ENCODE results near the gene PHACTR1. TPM values are rescaled to one million over a fixed set of nuclear protein-coding genes. Genes with fewer than 3 reads are reported as not detected.
"Not testable (repeated sequence)": the region's sequence is repeated elsewhere in the genome, so short reads cannot be mapped to it uniquely, and the experiment has no call there.

PHACTR1 gene
- total and polyA plus RNA-seq, 2 donors: 3.1 to 6.3 TPM

DNA sequence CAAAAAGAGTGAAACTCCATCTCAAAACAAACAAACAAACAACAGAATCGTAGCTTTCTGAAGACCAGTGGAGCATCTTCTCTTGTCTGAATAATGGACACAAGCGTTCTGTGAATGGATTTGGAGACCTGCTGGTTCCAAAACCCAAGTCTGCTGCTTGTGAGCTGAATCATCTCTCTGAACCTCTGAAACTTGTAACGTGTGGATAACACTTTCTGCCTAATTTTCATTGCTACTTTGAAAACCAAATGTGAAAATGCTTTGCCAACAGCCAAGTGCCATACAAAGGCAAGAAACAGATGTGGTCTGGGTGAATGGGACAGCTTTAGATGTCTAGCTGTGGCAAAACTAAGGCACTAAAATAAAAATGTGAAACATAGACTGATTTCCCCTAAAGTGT is 44.3 kb downstream of the PHACTR1 start:
- no peak for DNase-seq (ENCODE audit: low read depth in 6 of 9, low spot score in 9 of 9)
- no peaks in the 10 kb centered on the region for H3K9me3 ChIP-seq (ENCODE audit: control insufficient read depth in 2 of 2, insufficient read depth in 1 of 2, low read length in 1 of 2)
- no peak overlapping the region for H3K27ac ChIP-seq (ENCODE audit: low read depth in 1 of 2, low read length in 1 of 2)
- no peaks in the 10 kb centered on the region for H3K27me3 ChIP-seq (ENCODE audit: control insufficient read depth in 2 of 2, insufficient read depth in 1 of 2, low read length in 1 of 2)
- 86% methylated on average over 3 of the region's 3 CpGs for WGBS
- H3K4me1 ChIP-seq (ENCODE audit: control insufficient read depth in 2 of 2, insufficient read depth in 2 of 2, low read length in 2 of 2): no peaks in the 10 kb centered on the region
- H3K36me3 ChIP-seq (ENCODE audit: control insufficient read depth in 2 of 2, insufficient read depth in 2 of 2, low read length in 1 of 2): no peaks in the 10 kb centered on the region
- H3K4me3 ChIP-seq (ENCODE audit: low read length in 2 of 2): no peak overlapping the region

DNA sequence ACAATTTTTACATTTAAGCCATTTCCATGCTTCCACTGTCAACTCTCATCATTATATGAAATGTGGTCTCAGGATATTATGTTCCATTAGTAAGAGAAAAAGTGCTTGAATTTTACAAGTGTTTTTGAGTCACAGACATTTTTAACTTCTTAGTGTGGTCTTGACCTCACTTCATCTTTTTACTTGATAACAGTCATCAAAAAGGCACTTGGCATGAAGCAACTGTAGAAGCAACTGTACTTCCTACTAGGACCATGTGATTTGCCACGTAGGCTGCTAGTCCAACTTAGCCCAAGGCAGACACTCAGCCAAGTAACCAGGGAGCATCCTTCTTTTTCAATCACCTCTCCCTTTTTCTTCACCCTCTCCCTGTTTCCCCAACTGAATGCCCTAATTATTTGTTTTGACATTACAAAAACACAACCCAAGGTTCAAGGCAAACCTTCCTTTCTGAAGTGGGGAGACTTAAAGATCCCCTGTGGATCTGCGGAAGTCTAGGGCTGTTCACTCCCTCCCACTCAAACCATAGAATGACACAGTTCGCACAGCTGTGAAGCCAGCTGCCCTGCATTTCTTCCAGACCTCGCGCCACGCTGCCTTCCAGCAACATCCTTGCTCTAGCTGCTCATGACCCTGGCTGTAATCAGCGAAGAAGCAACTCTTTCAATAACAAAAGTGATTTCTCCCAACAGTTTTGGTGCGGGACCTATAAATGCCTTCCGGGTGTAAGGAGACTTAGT is 45.0 kb downstream of the PHACTR1 start:
- Histone ChIP-seq H3K27me3 (ENCODE audit: control insufficient read depth in 2 of 2, insufficient read depth in 1 of 2, low read length in 1 of 2) (no peaks in the 10 kb centered on the region), H3K27ac (ENCODE audit: low read depth in 1 of 2, low read length in 1 of 2) (no peak overlapping the region), H3K4me3 (ENCODE audit: low read length in 2 of 2) (no peak overlapping the region), H3K9me3 (ENCODE audit: control insufficient read depth in 2 of 2, insufficient read depth in 1 of 2, low read length in 1 of 2) (no peaks in the 10 kb centered on the region), H3K4me1 (ENCODE audit: control insufficient read depth in 2 of 2, insufficient read depth in 2 of 2, low read length in 2 of 2) (no peaks in the 10 kb centered on the region), H3K36me3 (ENCODE audit: control insufficient read depth in 2 of 2, insufficient read depth in 2 of 2, low read length in 1 of 2) (no peaks in the 10 kb centered on the region)
- 90% methylated on average over 9 of the region's 9 CpGs for WGBS
- no peak for DNase-seq (ENCODE audit: low read depth in 6 of 9, low spot score in 9 of 9)

DNA sequence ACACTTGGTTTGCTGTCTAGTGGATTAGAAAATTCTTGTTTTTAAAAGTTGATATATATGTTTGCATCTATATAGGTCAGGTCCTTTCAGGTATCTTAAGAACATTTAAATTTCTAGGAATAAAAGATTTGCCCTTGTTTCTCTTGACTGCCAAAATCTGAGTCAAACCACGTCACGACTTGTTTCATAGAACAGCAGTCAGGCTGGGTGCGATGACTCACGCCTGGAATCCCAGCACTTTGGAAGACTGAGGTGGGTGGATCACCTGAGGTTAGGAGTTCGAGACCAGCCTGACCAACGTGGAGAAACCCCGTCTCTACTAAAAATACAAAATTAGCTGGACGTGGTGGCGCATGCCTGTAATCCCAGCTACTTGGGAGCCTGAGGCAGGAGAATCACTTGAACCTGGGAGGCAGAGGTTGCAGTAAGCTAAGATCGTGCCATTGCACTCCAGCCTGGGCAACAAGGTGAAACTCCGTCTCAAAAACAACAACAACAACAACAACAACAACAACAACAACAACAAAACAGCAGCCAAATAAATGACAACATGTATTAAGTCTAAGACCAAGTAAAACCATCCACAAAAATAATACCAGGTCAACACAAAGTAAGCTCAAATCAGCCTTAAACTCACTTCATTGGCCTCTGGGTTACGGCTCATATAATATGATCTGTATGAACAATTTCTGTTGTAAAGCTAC is 46.3 kb downstream of the PHACTR1 start:
- DNase-seq (ENCODE audit: low read depth in 6 of 9, low spot score in 9 of 9); H3K36me3 ChIP-seq (ENCODE audit: control insufficient read depth in 2 of 2, insufficient read depth in 2 of 2, low read length in 1 of 2); H3K27me3 ChIP-seq (ENCODE audit: control insufficient read depth in 2 of 2, insufficient read depth in 1 of 2, low read length in 1 of 2); H3K4me1 ChIP-seq (ENCODE audit: control insufficient read depth in 2 of 2, insufficient read depth in 2 of 2, low read length in 2 of 2); H3K4me3 ChIP-seq (ENCODE audit: low read length in 2 of 2); H3K9me3 ChIP-seq (ENCODE audit: control insufficient read depth in 2 of 2, insufficient read depth in 1 of 2, low read length in 1 of 2); H3K27ac ChIP-seq (ENCODE audit: low read depth in 1 of 2, low read length in 1 of 2): not testable (repeated sequence)
- 95% methylated on average over 12 of the region's 12 CpGs for WGBS

DNA sequence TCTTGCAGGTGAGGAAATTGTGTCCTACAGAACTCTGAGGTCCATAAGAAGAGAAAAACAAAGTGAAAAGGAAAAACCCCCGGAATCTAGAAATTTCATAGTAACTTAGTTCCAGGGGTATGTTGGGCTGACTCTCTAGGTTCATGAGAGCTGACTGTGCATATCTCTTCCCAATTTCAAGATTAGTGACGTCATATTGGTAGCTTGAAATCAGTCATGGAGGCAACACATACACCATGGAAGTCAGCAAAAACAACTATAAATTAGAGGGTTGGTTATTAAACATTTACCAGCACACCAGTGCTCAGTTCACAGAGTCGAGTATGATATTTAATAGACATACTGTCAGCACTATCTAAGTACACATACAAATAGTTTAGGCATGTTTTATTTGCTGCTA is 49.8 kb downstream of the PHACTR1 start:
- no peak overlapping the region for H3K27ac ChIP-seq (ENCODE audit: low read depth in 1 of 2, low read length in 1 of 2)
- no peaks in the 10 kb centered on the region for H3K4me1 ChIP-seq (ENCODE audit: control insufficient read depth in 2 of 2, insufficient read depth in 2 of 2, low read length in 2 of 2)
- H3K4me3 ChIP-seq (ENCODE audit: low read length in 2 of 2): no peak overlapping the region
- no peak for DNase-seq (ENCODE audit: low read depth in 6 of 9, low spot score in 9 of 9)
- WGBS: 96% methylated on average over 3 of the region's 3 CpGs
- H3K36me3 ChIP-seq (ENCODE audit: control insufficient read depth in 2 of 2, insufficient read depth in 2 of 2, low read length in 1 of 2): no peaks in the 10 kb centered on the region
- H3K9me3 ChIP-seq (ENCODE audit: control insufficient read depth in 2 of 2, insufficient read depth in 1 of 2, low read length in 1 of 2): no peaks in the 10 kb centered on the region
- H3K27me3 ChIP-seq (ENCODE audit: control insufficient read depth in 2 of 2, insufficient read depth in 1 of 2, low read length in 1 of 2): no peaks in the 10 kb centered on the region

DNA sequence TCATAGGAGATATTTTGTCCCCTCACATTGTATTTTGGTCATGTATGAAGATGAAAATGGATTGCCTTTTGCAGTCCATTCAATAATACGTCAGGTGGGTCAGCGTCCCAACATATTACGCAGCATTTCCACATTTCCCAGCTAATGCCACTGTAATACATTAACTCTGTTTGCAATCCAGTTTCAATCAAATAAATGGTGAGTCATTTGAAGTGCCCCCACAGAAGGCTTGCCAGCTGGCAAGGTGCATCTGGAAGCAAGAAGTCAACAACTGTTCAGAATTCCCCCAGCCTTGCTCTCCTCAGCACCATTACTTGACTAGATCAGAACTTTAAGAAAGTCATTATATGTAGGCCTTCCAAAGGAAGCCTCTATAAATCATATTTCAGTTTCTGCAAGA is 50.4 kb downstream of the PHACTR1 start:
- Histone ChIP-seq H3K4me3 (ENCODE audit: low read length in 2 of 2) (no peak overlapping the region), H3K27ac (ENCODE audit: low read depth in 1 of 2, low read length in 1 of 2) (no peak overlapping the region), H3K4me1 (ENCODE audit: control insufficient read depth in 2 of 2, insufficient read depth in 2 of 2, low read length in 2 of 2) (no peaks in the 10 kb centered on the region), H3K9me3 (ENCODE audit: control insufficient read depth in 2 of 2, insufficient read depth in 1 of 2, low read length in 1 of 2) (no peaks in the 10 kb centered on the region), H3K27me3 (ENCODE audit: control insufficient read depth in 2 of 2, insufficient read depth in 1 of 2, low read length in 1 of 2) (no peaks in the 10 kb centered on the region), H3K36me3 (ENCODE audit: control insufficient read depth in 2 of 2, insufficient read depth in 2 of 2, low read length in 1 of 2) (no peaks in the 10 kb centered on the region)
- DNase-seq (ENCODE audit: low read depth in 6 of 9, low spot score in 9 of 9): no peak
- 99% methylated on average over 3 of the region's 3 CpGs for WGBS

DNA sequence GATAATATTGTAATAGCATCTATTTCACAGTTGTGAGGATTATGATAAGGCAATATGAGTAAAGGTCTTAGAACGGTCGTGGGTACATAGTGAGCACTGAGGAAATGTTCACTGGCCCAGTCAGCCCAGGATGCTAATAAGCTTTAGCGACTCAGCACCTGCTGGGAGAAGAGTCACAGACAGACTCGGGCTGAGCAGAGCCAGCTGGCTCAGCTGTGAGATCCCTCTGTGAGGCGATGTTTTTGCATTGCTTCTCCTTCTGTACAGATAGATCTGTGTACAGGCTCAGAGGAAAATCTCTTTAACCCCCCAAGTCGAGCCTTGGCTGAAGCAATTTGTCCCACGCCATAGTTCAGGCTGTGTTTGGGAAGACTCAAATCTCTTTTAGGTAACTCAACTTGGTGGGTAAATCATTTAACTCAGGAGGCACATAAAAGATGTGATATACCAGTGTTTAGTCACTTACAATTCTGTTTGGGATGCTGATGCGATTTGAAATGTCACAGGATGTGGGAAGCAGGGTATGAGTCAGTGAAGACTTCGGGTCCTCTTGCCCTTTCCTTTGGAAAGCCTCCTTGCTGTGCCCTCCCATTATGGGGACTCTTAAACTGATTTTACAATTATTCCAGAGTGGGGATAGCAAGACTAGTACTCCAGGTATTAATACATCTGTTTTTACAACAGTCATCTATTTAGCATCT is 53.1 kb downstream of the PHACTR1 start:
- DNase-seq (ENCODE audit: low read depth in 6 of 9, low spot score in 9 of 9): no peak
- 87% methylated on average over 9 of the region's 9 CpGs for WGBS
- no peaks in the 10 kb centered on the region for H3K4me1 ChIP-seq (ENCODE audit: control insufficient read depth in 2 of 2, insufficient read depth in 2 of 2, low read length in 2 of 2)

DNA sequence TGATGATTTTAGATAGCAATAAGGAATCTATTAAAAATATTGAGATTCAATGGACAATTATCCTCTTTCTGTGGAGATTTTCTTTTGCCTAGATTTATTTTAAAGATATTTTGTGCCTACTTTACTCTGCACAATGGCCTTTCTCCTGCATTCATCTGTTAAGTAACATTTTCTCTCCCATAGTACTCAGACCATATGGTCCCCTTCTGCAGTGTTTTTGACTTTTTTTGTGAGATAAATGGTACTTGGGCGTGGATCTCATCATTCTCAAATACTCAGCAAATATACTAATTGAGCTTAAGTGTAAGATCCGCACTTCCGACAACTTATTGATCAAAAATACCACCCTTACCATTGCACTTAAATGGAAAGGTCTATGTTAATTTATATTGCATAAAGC is 55.8 kb downstream of the PHACTR1 start:
- no peak for DNase-seq (ENCODE audit: low read depth in 6 of 9, low spot score in 9 of 9)
- no peaks in the 10 kb centered on the region for H3K9me3 ChIP-seq (ENCODE audit: control insufficient read depth in 2 of 2, insufficient read depth in 1 of 2, low read length in 1 of 2)
- no peaks in the 10 kb centered on the region for H3K36me3 ChIP-seq (ENCODE audit: control insufficient read depth in 2 of 2, insufficient read depth in 2 of 2, low read length in 1 of 2)
- H3K4me1 ChIP-seq (ENCODE audit: control insufficient read depth in 2 of 2, insufficient read depth in 2 of 2, low read length in 2 of 2): no peaks in the 10 kb centered on the region
- WGBS: 94% methylated on average over 3 of the region's 3 CpGs
- no peak overlapping the region for H3K27ac ChIP-seq (ENCODE audit: low read depth in 1 of 2, low read length in 1 of 2)
- no peaks in the 10 kb centered on the region for H3K27me3 ChIP-seq (ENCODE audit: control insufficient read depth in 2 of 2, insufficient read depth in 1 of 2, low read length in 1 of 2)
- H3K4me3 ChIP-seq (ENCODE audit: low read length in 2 of 2): no peak overlapping the region

More for the DNA sequence above, 53.1 kb downstream of the PHACTR1 start:
- no peak overlapping the region for H3K4me3 ChIP-seq (ENCODE audit: low read length in 2 of 2)
- no peaks in the 10 kb centered on the region for H3K9me3 ChIP-seq (ENCODE audit: control insufficient read depth in 2 of 2, insufficient read depth in 1 of 2, low read length in 1 of 2)
- no peaks in the 10 kb centered on the region for H3K36me3 ChIP-seq (ENCODE audit: control insufficient read depth in 2 of 2, insufficient read depth in 2 of 2, low read length in 1 of 2)
- no peaks in the 10 kb centered on the region for H3K27me3 ChIP-seq (ENCODE audit: control insufficient read depth in 2 of 2, insufficient read depth in 1 of 2, low read length in 1 of 2)
- no peak overlapping the region for H3K27ac ChIP-seq (ENCODE audit: low read depth in 1 of 2, low read length in 1 of 2)

DNA sequence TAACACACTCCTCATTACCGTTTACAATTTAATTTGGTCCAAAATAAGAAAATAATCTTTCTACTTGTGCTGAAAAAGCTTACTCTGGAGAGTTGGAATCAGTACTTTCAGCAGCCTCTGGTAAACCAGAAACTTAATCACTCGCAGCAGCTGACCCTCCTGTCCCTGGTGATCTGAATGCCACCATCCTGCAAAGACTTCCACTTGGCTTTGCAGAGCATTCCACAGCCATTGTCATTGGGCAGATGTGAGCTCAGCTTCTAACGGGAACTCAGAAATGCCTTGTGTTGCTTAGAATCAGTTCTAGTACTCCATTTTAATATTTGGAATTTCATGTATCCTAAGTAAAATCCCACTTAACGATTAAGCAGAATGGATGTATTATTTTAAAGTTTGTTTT is 59.7 kb downstream of the PHACTR1 start:
- Histone ChIP-seq H3K27ac (ENCODE audit: low read depth in 1 of 2, low read length in 1 of 2) (no peak overlapping the region), H3K36me3 (ENCODE audit: control insufficient read depth in 2 of 2, insufficient read depth in 2 of 2, low read length in 1 of 2) (no peaks in the 10 kb centered on the region), H3K27me3 (ENCODE audit: control insufficient read depth in 2 of 2, insufficient read depth in 1 of 2, low read length in 1 of 2) (no peaks in the 10 kb centered on the region), H3K4me3 (ENCODE audit: low read length in 2 of 2) (no peak overlapping the region), H3K9me3 (ENCODE audit: control insufficient read depth in 2 of 2, insufficient read depth in 1 of 2, low read length in 1 of 2) (no peaks in the 10 kb centered on the region), H3K4me1 (ENCODE audit: control insufficient read depth in 2 of 2, insufficient read depth in 2 of 2, low read length in 2 of 2) (no peaks in the 10 kb centered on the region)
- WGBS: 91% methylated on average over 4 of the region's 4 CpGs
- DNase-seq (ENCODE audit: low read depth in 6 of 9, low spot score in 9 of 9): no peak

DNA sequence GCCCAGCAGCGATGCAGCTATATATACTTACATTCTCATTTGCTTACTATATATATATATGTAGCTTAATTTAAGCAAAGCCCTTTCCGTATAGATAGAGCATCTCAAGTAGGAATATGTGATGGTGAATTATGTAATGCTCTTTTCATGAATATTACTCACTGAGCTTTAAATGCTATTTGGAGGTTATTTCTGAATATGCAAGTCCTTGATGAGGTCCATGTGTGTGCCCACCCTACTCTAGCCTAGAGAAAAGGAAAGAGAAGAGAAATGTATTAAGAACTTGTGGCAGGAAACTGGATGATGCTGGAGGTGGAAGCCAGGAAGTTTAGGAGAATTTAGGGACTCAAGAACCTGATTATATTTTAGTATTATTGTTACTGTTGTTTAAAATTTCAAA is 63.2 kb downstream of the PHACTR1 start:
- Histone ChIP-seq H3K27ac (ENCODE audit: low read depth in 1 of 2, low read length in 1 of 2) (no peak overlapping the region), H3K36me3 (ENCODE audit: control insufficient read depth in 2 of 2, insufficient read depth in 2 of 2, low read length in 1 of 2) (no peaks in the 10 kb centered on the region), H3K9me3 (ENCODE audit: control insufficient read depth in 2 of 2, insufficient read depth in 1 of 2, low read length in 1 of 2) (no peaks in the 10 kb centered on the region), H3K27me3 (ENCODE audit: control insufficient read depth in 2 of 2, insufficient read depth in 1 of 2, low read length in 1 of 2) (no peaks in the 10 kb centered on the region), H3K4me1 (ENCODE audit: control insufficient read depth in 2 of 2, insufficient read depth in 2 of 2, low read length in 2 of 2) (no peaks in the 10 kb centered on the region), H3K4me3 (ENCODE audit: low read length in 2 of 2) (no peak overlapping the region)
- DNase-seq (ENCODE audit: low read depth in 6 of 9, low spot score in 9 of 9): no peak
- 95% methylated on average over 2 of the region's 2 CpGs for WGBS

Measured in thymus (tissue), 11 donors.